Stomach (tissue), 19 donors: Measurements from ENCODE around the gene RNF123. TPM values are rescaled to one million over a fixed set of nuclear protein-coding genes. Genes with fewer than 3 reads are reported as not detected.
A peak's percentile ranks its signal among the peaks of the same experiment; 100 is the strongest.

Experiments used
- DNase-seq, 2 donors: peaks; one replicate each; pipeline versions ENCODE4 v3.0.0 to v3.0.0-alpha.2; 2013 to 2019
- H3K27ac ChIP-seq, 5 donors: fragments of 200-600 bp in 4 of 5; sonication (generic) in 4 of 5; one replicate each; pipeline ENCODE4 v1.5.1; 2013 to 2019; ENCODE audit warnings: mild to moderate bottlenecking in 1 of 5, moderate library complexity in 1 of 5
- H3K27me3 ChIP-seq, 3 donors: fragments of 200-600 bp; sonication (generic); one replicate each; pipeline ENCODE4 v1.5.1; 2017 to 2019; ENCODE audit warnings: mixed run types in 1 of 3
- H3K36me3 ChIP-seq, 4 donors: fragments of 200-600 bp; sonication (generic); 1 replicate in 3 of 4; 2 replicates in 1 of 4; pipeline ENCODE4 v1.5.1; 2016 to 2019
- H3K4me1 ChIP-seq, 4 donors: fragments of 200-600 bp; sonication (generic); one replicate each; pipeline ENCODE4 v1.5.1; 2016 to 2019
- H3K4me3 ChIP-seq, 4 donors: fragments of 200-600 bp; sonication (generic) in 3 of 4; one replicate each; pipeline ENCODE4 v1.5.1; 2016 to 2019; ENCODE audit warnings: mild to moderate bottlenecking in 1 of 4
- H3K9me3 ChIP-seq, 4 donors: fragments of 200-600 bp; sonication (generic); one replicate each; pipeline ENCODE4 v1.5.1; 2016 to 2019
- CTCF ChIP-seq, 7 experiments: fragments of 450-650 bp in 4 of 7; fragments of 200-600 bp in 3 of 7; sonication (generic) in 3 of 7; IDR thresholded peaks; one replicate each; pipeline ENCODE4 v1.5.1; 2016 to 2019; ENCODE audit warnings: antibody characterized with exemption in 7 of 7, control low read depth in 2 of 7, mild to moderate bottlenecking in 1 of 7
- EP300 ChIP-seq: sonication (generic); formaldehyde crosslinking; IDR thresholded peaks from one replicate; pipeline ENCODE4 v1.6.1; 2017; ENCODE audit warnings: antibody characterized with exemption
- POLR2A ChIP-seq, 4 donors: fragments of 450-650 bp; IDR thresholded peaks; one replicate each; pipeline ENCODE4 v1.6.1; 2016; ENCODE audit warnings: antibody characterized with exemption in 4 of 4, control low read depth in 2 of 4, mild to moderate bottlenecking in 1 of 4, moderate library complexity in 1 of 4
- POLR2AphosphoS5 ChIP-seq, 3 donors: sonication (generic); formaldehyde crosslinking; IDR thresholded peaks; one replicate each; pipeline ENCODE4 v1.6.1; 2016; ENCODE audit warnings: antibody characterized with exemption in 3 of 3
- WGBS, 5 donors: extraction: QIAGEN DNeasy Blood & Tissue Kit in 3 of 5; methylation state at CpG; one replicate each; pipeline versions ENCODE4 v1.1.5 to v1.1.7; 2013 to 2018; 5-methylcytosine and 5-hydroxymethylcytosine counted together
- intact Hi-C: fragments of 100-400 bp; cut with DNase I; formaldehyde crosslinking; loops from one replicate; pipeline ENCODE4 v1.15.1; 2023; ENCODE audit warnings: low total_unique reads
- long read RNA-seq, 10 donors: transcript quantifications; one replicate each; lab custom pipeline, GENCODE V29; 2026
- polyA plus RNA-seq, 3 donors: library from polyadenylated mRNA; stranded (reverse); fragments of 200-250 nt; gene quantifications; one replicate each; pipeline ENCODE4 v1.2.3, GENCODE V29; 2013
- total RNA-seq, 5 donors: library from RNA; depleted of rRNA; stranded (reverse); fragments of >200 nt; gene quantifications; one replicate each; pipeline versions ENCODE4 v1.1.0 to v1.2.3, GENCODE V29; 2014 to 2016
- donor health status: healthy with polysubstance abuse.
- donor health status: Bipolar disorder and iron deficiency.
- donor health status: healthy.

The RNF123 gene
- total RNA-seq (10 to 100 TPM; 19.6 to 75.4 (median 33.3) TPM), polyA plus RNA-seq (10 to 100 TPM; 18.1 to 22.8 (median 22.0) TPM)
- long read RNA-seq, donor 1, partial matches to known transcripts: 12 of 12 reads
- long read RNA-seq, donor 1, other reads (novel, unspliced or antisense): 0 of 12 reads
- long read RNA-seq, donor 2, partial matches to known transcripts: 0 of 6 reads
- long read RNA-seq, donor 2, other reads (novel, unspliced or antisense): 6 of 6 reads
- long read RNA-seq, donor 3: 0 reads
- long read RNA-seq, donor 4: 0 reads
- long read RNA-seq, donor 5, partial matches to known transcripts: 10 of 10 reads
- long read RNA-seq, donor 5, other reads (novel, unspliced or antisense): 0 of 10 reads
- long read RNA-seq, donor 6: 0 reads
- long read RNA-seq, donor 7, partial matches to known transcripts: 8 of 8 reads
- long read RNA-seq, donor 7, other reads (novel, unspliced or antisense): 0 of 8 reads
- long read RNA-seq, donor 8, full-length matches to known transcripts: 1 of 1 reads
- long read RNA-seq, donor 8, partial matches to known transcripts: 0 of 1 reads
- long read RNA-seq, donor 8, other reads (novel, unspliced or antisense): 0 of 1 reads
- long read RNA-seq, donor 9, partial matches to known transcripts: 27 of 27 reads
- long read RNA-seq, donor 9, other reads (novel, unspliced or antisense): 0 of 27 reads
- long read RNA-seq, donor 10: 0 reads

- no peak for TF ChIP-seq EP300
- peak in 2 of 7 experiments; percentile 23 to 37 for TF ChIP-seq CTCF (IDR thresholded peaks at IDR 0.05)
- peak; percentile 62 to 96 (median 73) for TF ChIP-seq POLR2AphosphoS5 (IDR thresholded peaks at IDR 0.05)
- Histone ChIP-seq H3K36me3 (peaks cover 2 to 10% (median 6%) of the 10 kb centered on the region in 4 donors), H3K27ac (peak within 1 kb of the TSS; percentile 77 to 91 (median 88)), H3K4me1 (peaks cover 26 to 52% (median 49%) of the 10 kb centered on the region in 4 donors), H3K9me3 (no peaks in the 10 kb centered on the region), H3K4me3 (peak within 1 kb of the TSS; percentile 71 to 95 (median 83)), H3K27me3 (peaks cover 0 to 22% (median 0%) of the 10 kb centered on the region in 3 donors)
- WGBS, 5 donors: 1 to 2% (median 1%) methylated on average over 26 to 66 of the region's 66 CpGs
- DNase-seq: peak; percentile 90 to 98
- intact Hi-C loops: no loop called here
Observed at GRCh38 chr3:49689046-49689907, at the start of gene RNF123, which contains the start of gene MST1. RNF123 (plus strand) TSS chr3:49689557; CDS start chr3:49691166, 1,609 bp downstream. MST1 (minus strand) TSS chr3:49689474; CDS start chr3:49688691, 783 bp downstream.

DNA sequence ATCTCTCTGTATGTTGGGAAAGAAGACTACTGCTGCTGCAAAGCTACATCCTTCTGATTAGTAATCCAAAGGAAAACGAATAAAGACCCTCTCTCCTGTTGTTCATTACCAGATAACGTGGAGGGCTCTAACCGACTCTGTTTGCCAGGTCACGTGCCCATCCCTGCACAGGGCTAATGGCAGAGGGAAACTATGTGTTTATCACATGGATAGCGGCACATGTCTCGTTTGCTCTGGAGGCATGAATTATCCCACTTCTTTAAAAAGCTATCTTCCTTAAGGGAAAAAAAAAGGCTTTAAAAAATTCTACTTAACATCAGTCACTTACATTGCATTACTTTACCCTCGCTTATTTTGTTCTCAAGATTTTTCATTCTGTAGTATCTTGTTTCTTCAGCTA, 48.1 kb upstream of the RNF123 start:
- 45 to 60% (median 51%) methylated on average over 7 of the region's 7 CpGs for WGBS, 5 donors
- intact Hi-C loops: no loop called here

GRCh38 chr3:49641921-49642707, 47.2 kb upstream of the RNF123 start:
- Histone ChIP-seq H3K36me3 (no peaks in the 10 kb centered on the region), H3K4me3 (no peak overlapping the region), H3K4me1 (no peaks in the 10 kb centered on the region), H3K9me3 (no peaks in the 10 kb centered on the region), H3K27me3 (no peaks in the 10 kb centered on the region), H3K27ac (no peak overlapping the region)
- intact Hi-C loops: no loop called here
- TF ChIP-seq POLR2AphosphoS5 (IDR thresholded peaks at IDR 0.05) (no peak), CTCF (IDR thresholded peaks at IDR 0.05) (no peak), POLR2A (IDR thresholded peaks at IDR 0.05) (no peak), EP300 (no peak)
- WGBS, 5 donors: 89 to 97% (median 93%) methylated on average over 9 to 14 of the region's 14 CpGs
- DNase-seq: no peak

More for the DNA sequence above, 48.1 kb upstream of the RNF123 start:
- TF ChIP-seq POLR2AphosphoS5 (IDR thresholded peaks at IDR 0.05): no peak
- TF ChIP-seq CTCF (IDR thresholded peaks at IDR 0.05): no peak
- no peak for TF ChIP-seq EP300
- no peak for TF ChIP-seq POLR2A (IDR thresholded peaks at IDR 0.05)
- Histone ChIP-seq H3K27ac (no peak overlapping the region), H3K4me1 (no peaks in the 10 kb centered on the region), H3K9me3 (no peaks in the 10 kb centered on the region), H3K4me3 (no peak overlapping the region), H3K36me3 (no peaks in the 10 kb centered on the region), H3K27me3 (no peaks in the 10 kb centered on the region)
- no peak for DNase-seq
